Endothelial cell (in vitro differentiated cells): ENCODE results near the gene FAM222B. TPM values are rescaled to one million over a fixed set of nuclear protein-coding genes. Genes with fewer than 3 reads are reported as not detected.

Source experiments
- DNase-seq: peaks from one replicate; pipeline ENCODE4 v3.0.0; 2021; ENCODE audit warnings: low spot score
- H3K27ac Mint-ChIP-seq: one replicate; pipeline ENCODE4 v1.8.0; 2021; ENCODE audit warnings: mixed read lengths, inconsistent platforms; ENCODE audit not compliant: unreplicated experiment
- H3K27me3 Mint-ChIP-seq: one replicate; pipeline ENCODE4 v1.8.0; 2021; ENCODE audit warnings: mild to moderate bottlenecking, moderate library complexity, mixed read lengths, inconsistent platforms; ENCODE audit not compliant: unreplicated experiment
- H3K36me3 Mint-ChIP-seq: one replicate; pipeline ENCODE4 v1.8.0; 2021; ENCODE audit warnings: mild to moderate bottlenecking, low read depth, mixed read lengths, inconsistent platforms; ENCODE audit not compliant: unreplicated experiment
- H3K4me1 Mint-ChIP-seq: one replicate; pipeline ENCODE4 v1.8.0; 2021; ENCODE audit warnings: mild to moderate bottlenecking, mixed read lengths, inconsistent platforms; ENCODE audit not compliant: unreplicated experiment
- H3K4me3 Mint-ChIP-seq: one replicate; pipeline ENCODE4 v1.8.0; 2021; ENCODE audit warnings: mild to moderate bottlenecking, mixed read lengths, inconsistent platforms; ENCODE audit not compliant: unreplicated experiment
- H3K9me3 Mint-ChIP-seq: one replicate; pipeline ENCODE4 v1.8.0; 2021; ENCODE audit warnings: mixed read lengths, inconsistent platforms; ENCODE audit not compliant: unreplicated experiment
- total RNA-seq: library from RNA; stranded (reverse); fragmentation: NEBNext Ultra II Directional; extraction: Animal tissue kit (Norgen Biotek cat#: 25700); gene quantifications from one replicate; pipeline ENCODE4 v1.2.1, GENCODE V29; 2021; ENCODE audit not compliant: unreplicated experiment
- TF ChIP-seq, protein P1 (sequence below): fragments of 200-600 bp; sonication (generic); IDR thresholded peaks from one replicate; pipeline ENCODE4 v1.5.0; 2021; ENCODE audit warnings: antibody characterized with exemption; ENCODE audit not compliant: unreplicated experiment

Gene FAM222B
- total RNA-seq, 1 donor from 2014 or later, result 69.9 TPM

DNA sequence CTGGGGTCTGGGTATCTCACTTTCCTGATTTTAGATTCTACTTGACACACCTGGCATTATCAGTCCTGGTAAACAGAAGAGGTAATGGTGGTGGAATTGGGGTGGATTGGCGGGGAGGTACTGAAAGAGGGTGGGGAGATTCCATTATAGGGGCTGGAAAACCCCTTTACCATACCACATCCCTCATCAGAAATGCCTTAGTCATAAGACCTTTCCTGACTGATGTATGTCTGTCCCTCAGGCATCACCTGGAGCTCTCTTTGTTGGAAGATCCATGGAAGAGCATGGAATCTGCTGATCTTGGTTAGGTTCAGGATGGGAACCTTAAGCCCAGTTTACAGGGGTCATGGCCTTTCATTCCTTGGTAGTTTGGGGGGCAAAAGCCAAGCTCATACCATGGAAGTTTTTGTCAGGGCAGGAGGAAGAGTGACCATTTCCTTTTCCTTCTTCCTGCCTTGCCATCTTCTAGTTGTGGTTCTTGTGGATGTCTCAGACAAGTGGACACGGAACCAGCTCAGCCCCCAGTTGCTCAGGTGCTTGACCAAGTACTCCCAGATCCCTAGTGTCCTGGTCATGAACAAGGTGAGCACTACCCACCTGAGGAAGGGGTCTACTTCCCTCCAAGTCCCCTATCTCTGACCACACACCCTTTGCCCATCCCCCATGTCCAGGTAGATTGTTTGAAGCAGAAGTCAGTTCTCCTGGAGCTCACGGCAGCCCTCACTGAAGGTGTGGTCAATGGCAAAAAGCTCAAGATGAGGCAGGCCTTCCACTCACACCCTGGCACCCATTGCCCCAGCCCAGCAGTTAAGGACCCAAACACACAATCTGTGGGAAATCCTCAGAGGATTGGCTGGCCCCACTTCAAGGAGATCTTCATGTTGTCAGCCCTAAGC lies 15.6 kb upstream of the FAM222B start:
- Mint-ChIP-seq H3K27ac (peak overlapping the region; percentile 36), H3K4me1 (peaks cover 23% of the 10 kb centered on the region), H3K9me3 (no peaks in the 10 kb centered on the region), H3K4me3 (peak overlapping the region; percentile 38), H3K27me3 (no peaks in the 10 kb centered on the region), H3K36me3 (peaks cover 24% of the 10 kb centered on the region)
- no peak for DNase-seq
- TF ChIP-seq, protein P1, sequence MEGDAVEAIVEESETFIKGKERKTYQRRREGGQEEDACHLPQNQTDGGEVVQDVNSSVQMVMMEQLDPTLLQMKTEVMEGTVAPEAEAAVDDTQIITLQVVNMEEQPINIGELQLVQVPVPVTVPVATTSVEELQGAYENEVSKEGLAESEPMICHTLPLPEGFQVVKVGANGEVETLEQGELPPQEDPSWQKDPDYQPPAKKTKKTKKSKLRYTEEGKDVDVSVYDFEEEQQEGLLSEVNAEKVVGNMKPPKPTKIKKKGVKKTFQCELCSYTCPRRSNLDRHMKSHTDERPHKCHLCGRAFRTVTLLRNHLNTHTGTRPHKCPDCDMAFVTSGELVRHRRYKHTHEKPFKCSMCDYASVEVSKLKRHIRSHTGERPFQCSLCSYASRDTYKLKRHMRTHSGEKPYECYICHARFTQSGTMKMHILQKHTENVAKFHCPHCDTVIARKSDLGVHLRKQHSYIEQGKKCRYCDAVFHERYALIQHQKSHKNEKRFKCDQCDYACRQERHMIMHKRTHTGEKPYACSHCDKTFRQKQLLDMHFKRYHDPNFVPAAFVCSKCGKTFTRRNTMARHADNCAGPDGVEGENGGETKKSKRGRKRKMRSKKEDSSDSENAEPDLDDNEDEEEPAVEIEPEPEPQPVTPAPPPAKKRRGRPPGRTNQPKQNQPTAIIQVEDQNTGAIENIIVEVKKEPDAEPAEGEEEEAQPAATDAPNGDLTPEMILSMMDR, result no peak

DNA sequence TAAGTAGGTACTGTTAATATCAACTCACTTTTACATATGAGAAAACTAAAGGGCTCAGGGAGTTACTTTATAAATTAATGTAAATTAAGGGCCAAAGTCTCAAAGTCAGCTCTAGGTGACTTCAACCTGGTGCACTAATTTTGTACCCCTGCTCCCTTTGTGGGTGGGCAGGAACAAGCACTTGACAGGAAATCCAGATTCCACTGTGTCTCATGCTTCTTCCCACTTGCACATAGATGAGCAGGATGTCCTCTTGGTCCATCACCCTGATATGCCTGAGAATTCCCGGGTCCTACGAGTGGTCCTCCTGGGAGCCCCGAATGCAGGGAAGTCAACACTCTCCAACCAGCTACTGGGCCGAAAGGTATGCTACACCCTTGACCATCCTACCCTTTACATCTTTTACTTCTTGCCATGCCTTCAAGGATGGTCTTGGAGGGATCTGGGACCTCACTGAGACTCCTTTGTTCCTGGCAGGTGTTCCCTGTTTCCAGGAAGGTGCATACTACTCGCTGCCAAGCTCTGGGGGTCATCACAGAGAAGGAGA lies 13.5 kb upstream of the FAM222B start:
- TF ChIP-seq, protein P1, result no peak
- no peak overlapping the region for H3K27ac Mint-ChIP-seq
- H3K4me1 Mint-ChIP-seq, result peaks cover 21% of the 10 kb centered on the region
- H3K27me3 Mint-ChIP-seq, result no peaks in the 10 kb centered on the region
- H3K9me3 Mint-ChIP-seq, result no peaks in the 10 kb centered on the region
- no peak for DNase-seq
- H3K4me3 Mint-ChIP-seq, result peak overlapping the region; percentile 98
- H3K36me3 Mint-ChIP-seq, result peaks cover 16% of the 10 kb centered on the region

DNA sequence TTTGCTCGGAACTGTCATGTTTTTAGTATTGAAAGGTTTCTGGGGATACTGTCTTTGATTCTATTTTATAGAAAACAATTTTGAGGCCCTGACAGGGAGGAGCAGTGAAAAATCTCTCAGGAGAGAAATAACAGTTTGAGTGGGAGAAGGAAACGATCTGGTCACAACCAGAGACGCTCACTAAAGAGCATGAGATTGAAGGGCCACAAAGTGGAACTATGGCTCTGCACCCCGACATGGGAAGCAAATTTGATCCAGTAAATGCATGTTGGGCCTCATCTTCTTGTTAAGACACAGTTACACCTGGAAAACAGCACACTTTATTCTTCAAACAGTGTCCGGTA lies 12.7 kb upstream of the FAM222B start:
- peaks cover 16% of the 10 kb centered on the region for H3K36me3 Mint-ChIP-seq
- TF ChIP-seq, protein P1, result no peak
- H3K9me3 Mint-ChIP-seq, result no peaks in the 10 kb centered on the region
- peak overlapping the region; percentile 98 for H3K4me3 Mint-ChIP-seq
- peaks cover 1% of the 10 kb centered on the region for H3K27me3 Mint-ChIP-seq
- DNase-seq, result no peak
- H3K27ac Mint-ChIP-seq, result peak overlapping the region; percentile 81
- peaks cover 21% of the 10 kb centered on the region for H3K4me1 Mint-ChIP-seq

DNA sequence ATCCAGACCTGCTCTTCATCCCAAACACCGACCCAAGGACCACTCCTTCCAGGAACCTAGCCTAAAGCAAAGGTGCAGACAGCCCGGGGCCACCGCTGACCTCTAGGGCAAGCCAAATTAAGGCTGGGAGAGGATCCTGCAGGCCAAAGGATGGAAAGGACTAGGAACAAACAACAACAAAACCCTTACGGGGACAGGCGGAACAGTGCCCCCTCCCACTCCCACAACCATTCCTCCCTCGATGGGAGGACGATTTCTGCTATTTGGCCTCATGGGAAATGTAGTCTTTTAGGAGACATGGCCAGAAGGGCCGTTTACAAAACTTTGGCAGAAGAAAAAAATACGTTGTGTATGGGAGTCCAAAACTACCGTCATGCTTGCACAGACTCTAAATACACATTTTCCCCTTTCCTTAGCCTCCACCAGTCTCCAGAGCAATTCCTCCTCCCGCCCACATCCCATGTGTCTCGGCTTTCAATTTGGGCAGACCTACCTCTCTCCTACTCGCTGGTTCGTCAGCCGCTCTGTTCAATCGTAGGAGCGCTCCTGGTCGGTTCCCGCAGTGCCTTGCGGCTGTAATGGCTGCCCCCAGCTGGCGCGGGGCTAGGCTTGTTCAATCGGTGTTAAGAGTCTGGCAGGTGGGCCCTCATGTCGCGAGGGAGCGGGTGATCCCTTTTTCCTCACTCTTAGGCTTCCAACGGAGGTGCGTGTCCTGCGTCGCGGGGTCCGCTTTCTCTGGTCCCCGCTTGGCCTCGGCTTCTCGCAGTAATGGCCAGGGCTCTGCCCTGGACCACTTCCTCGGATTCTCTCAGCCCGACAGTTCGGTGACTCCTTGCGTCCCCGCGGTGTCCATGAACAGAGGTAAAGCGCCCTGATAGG lies 12.1 kb upstream of the FAM222B start, which contains the start of gene ERAL1:
ERAL1 (plus strand) TSS at position 560 of the 879 bp plus-strand sequence; CDS start at position 579, 19 bp downstream.
- peaks cover 21% of the 10 kb centered on the region for H3K4me1 Mint-ChIP-seq
- peaks cover 16% of the 10 kb centered on the region for H3K36me3 Mint-ChIP-seq

More for the DNA sequence above, 12.1 kb upstream of the FAM222B start, which contains the start of gene ERAL1:
- Mint-ChIP-seq H3K4me3 (peak within 1 kb of the TSS; percentile 98), H3K27ac (peak within 1 kb of the TSS; percentile 81), H3K27me3 (peaks cover 1% of the 10 kb centered on the region), H3K9me3 (no peaks in the 10 kb centered on the region)
- DNase-seq, result peak; percentile 76
- TF ChIP-seq, protein P1, result no peak
